Hepatocyte (in vitro differentiated cells): ENCODE data around the gene RIPOR2. TPM values are rescaled to one million over a fixed set of nuclear protein-coding genes. Genes with fewer than 3 reads are reported as not detected.
A peak's percentile ranks its signal among the peaks of the same experiment; 100 is the strongest.

Experiments
- DNase-seq: peaks from one replicate; pipeline ENCODE4 v3.0.0-alpha.2; 2016; ENCODE audit warnings: low spot score
- H2AFZ ChIP-seq: fragments of 200-600 bp; sonication (generic); 2 replicates; pipeline ENCODE4 v1.6.0; 2016; ENCODE audit warnings: antibody characterized with exemption, mild to moderate bottlenecking
- H3K27ac ChIP-seq: fragments of 200-600 bp; sonication (generic); 2 replicates; pipeline ENCODE4 v1.5.1; 2016; ENCODE audit warnings: mild to moderate bottlenecking
- H3K27me3 ChIP-seq: fragments of 200-600 bp; sonication (generic); 2 replicates; pipeline ENCODE4 v1.6.1; 2016
- H3K36me3 ChIP-seq: fragments of 200-600 bp; sonication (generic); replicated peaks from 2 replicates; pipeline ENCODE4 v1.5.1; 2016; ENCODE audit warnings: low read depth; ENCODE audit not compliant: insufficient read depth
- H3K4me1 ChIP-seq: fragments of 200-600 bp; sonication (generic); 2 replicates; pipeline ENCODE4 v1.5.1; 2016; ENCODE audit warnings: mild to moderate bottlenecking, moderate library complexity; ENCODE audit not compliant: insufficient read depth
- H3K4me2 ChIP-seq: fragments of 200-600 bp; sonication (generic); 2 replicates; pipeline ENCODE4 v1.6.0; 2016
- H3K4me3 ChIP-seq: fragments of 200-600 bp; sonication (generic); 2 replicates; pipeline ENCODE4 v1.5.1; 2016; ENCODE audit warnings: mild to moderate bottlenecking
- H3K79me2 ChIP-seq: fragments of 200-600 bp; sonication (generic); 2 replicates; pipeline ENCODE4 v1.6.0; 2017; ENCODE audit warnings: mild to moderate bottlenecking
- H3K9me2 ChIP-seq: fragments of 200-600 bp; sonication (generic); replicated peaks from 2 replicates; pipeline ENCODE4 v1.6.0; 2017; ENCODE audit warnings: mild to moderate bottlenecking; ENCODE audit not compliant: insufficient read depth
- H3K9me3 ChIP-seq: fragments of 200-600 bp; sonication (generic); 2 replicates; pipeline ENCODE4 v1.5.1; 2016; ENCODE audit warnings: low read depth, mild to moderate bottlenecking
- H4K20me1 ChIP-seq: fragments of 200-600 bp; sonication (generic); 2 replicates; pipeline ENCODE4 v1.6.0; 2016; ENCODE audit warnings: mild to moderate bottlenecking; ENCODE audit not compliant: insufficient read depth, poor library complexity, severe bottlenecking
- EZH2 ChIP-seq: fragments of 200-600 bp; sonication (generic); IDR thresholded peaks from 2 replicates; pipeline ENCODE4 v1.6.1; 2016; ENCODE audit warnings: antibody characterized with exemption, mild to moderate bottlenecking, borderline replicate concordance
- EZH2phosphoT487 ChIP-seq: fragments of 200-600 bp; sonication (generic); IDR thresholded peaks from one replicate; pipeline ENCODE4 v1.6.1; 2018; ENCODE audit warnings: antibody characterized with exemption, mild to moderate bottlenecking, low read depth, moderate library complexity; ENCODE audit not compliant: unreplicated experiment, severe bottlenecking
- WGBS: methylation state at CpG from one replicate; pipeline ENCODE4 v1.1.6; 2016; ENCODE audit warnings: low lambda C conversion rate; ENCODE audit errors: missing lambda C conversion rate; 5-methylcytosine and 5-hydroxymethylcytosine counted together
- polyA plus RNA-seq: library from polyadenylated mRNA; unstranded; fragments of >200 nt; fragmentation: Nextera tagmentation; extraction: Ambion mirVana; gene quantifications from 2 replicates; pipeline ENCODE4 v1.2.1, GENCODE V29; 2016
- total RNA-seq: library from RNA; depleted of rRNA; stranded (reverse); fragments of >200 nt; gene quantifications from 2 replicates; pipeline ENCODE4 v1.2.3, GENCODE V29; 2014
- TF ChIP-seq, protein P1 (sequence below): fragments of 200-600 bp; sonication (generic); IDR thresholded peaks from 2 replicates; pipeline ENCODE4 v1.5.1; 2016; ENCODE audit warnings: antibody characterized with exemption, mild to moderate bottlenecking; ENCODE audit not compliant: poor library complexity

The RIPOR2 gene
- total and polyA plus RNA-seq, 2 experiments from 2014 or later = 11.8 to 17.3 TPM

DNA sequence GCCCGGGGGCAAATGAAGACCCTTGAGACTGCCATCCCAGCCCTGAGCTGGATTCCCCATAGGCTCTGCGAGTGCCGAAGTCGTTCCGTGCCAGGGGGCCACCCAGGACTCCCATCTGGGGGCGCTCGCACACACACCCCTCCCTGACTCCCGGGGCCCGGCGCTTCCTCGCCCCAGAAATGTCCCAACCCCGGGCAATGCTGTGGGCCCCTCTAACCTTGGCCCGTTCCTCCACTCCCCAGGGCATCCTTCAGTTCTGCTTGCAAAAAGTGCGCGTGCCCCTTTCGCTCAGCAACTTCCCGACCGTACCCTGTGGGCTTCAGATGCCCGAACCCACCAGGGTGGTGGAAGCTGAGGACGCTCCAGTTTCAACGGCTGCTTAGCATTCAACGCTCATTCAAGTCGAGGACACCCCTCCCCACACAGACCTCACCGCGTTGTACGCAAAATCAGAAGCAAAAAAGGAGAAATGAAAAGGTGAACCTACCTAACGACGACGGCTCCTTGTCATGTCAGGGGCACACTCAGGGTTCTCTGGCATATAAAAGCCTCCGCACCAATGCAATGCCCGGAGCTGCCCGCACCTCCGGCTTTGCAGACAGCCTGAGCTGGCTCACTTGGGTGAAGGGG, 25.3 kb downstream of the RIPOR2 start:
- H3K9me3 ChIP-seq = no peaks in the 10 kb centered on the region
- DNase-seq = no peak
- H3K4me1 ChIP-seq = peaks cover 18% of the 10 kb centered on the region
- H3K27ac ChIP-seq = no peak overlapping the region
- H3K4me3 ChIP-seq = peak overlapping the region; percentile 89
- H3K4me2 ChIP-seq = peak overlapping the region; percentile 98
- TF ChIP-seq, protein P1, sequence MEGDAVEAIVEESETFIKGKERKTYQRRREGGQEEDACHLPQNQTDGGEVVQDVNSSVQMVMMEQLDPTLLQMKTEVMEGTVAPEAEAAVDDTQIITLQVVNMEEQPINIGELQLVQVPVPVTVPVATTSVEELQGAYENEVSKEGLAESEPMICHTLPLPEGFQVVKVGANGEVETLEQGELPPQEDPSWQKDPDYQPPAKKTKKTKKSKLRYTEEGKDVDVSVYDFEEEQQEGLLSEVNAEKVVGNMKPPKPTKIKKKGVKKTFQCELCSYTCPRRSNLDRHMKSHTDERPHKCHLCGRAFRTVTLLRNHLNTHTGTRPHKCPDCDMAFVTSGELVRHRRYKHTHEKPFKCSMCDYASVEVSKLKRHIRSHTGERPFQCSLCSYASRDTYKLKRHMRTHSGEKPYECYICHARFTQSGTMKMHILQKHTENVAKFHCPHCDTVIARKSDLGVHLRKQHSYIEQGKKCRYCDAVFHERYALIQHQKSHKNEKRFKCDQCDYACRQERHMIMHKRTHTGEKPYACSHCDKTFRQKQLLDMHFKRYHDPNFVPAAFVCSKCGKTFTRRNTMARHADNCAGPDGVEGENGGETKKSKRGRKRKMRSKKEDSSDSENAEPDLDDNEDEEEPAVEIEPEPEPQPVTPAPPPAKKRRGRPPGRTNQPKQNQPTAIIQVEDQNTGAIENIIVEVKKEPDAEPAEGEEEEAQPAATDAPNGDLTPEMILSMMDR = no peak
- TF ChIP-seq EZH2 = no peak
- TF ChIP-seq EZH2phosphoT487 = no peak
- H3K36me3 ChIP-seq = no peaks in the 10 kb centered on the region
- H3K27me3 ChIP-seq = peaks cover 32% of the 10 kb centered on the region
- H3K9me2 ChIP-seq = no peaks in the 10 kb centered on the region
- WGBS = 3% methylated on average over 28 of the region's 33 CpGs
- peak overlapping the region; percentile 57 for H2AFZ ChIP-seq
- H4K20me1 ChIP-seq = no peaks in the 10 kb centered on the region
- H3K79me2 ChIP-seq = no peaks in the 10 kb centered on the region

GRCh38 chr6:24909241-24910216, 26.2 kb downstream of the RIPOR2 start:
- H3K36me3 ChIP-seq = no peaks in the 10 kb centered on the region
- peaks cover 32% of the 10 kb centered on the region for H3K27me3 ChIP-seq
- TF ChIP-seq, protein P1 = no peak
- TF ChIP-seq EZH2phosphoT487 (no peak), EZH2 (no peak)
- H3K9me2 ChIP-seq = no peaks in the 10 kb centered on the region
- peak overlapping the region; percentile 98 for H3K4me2 ChIP-seq
- no peaks in the 10 kb centered on the region for H3K79me2 ChIP-seq
- no peak overlapping the region for H3K27ac ChIP-seq
- H3K9me3 ChIP-seq = no peaks in the 10 kb centered on the region
- no peak overlapping the region for H3K4me3 ChIP-seq
- peak overlapping the region; percentile 57 for H2AFZ ChIP-seq
- H3K4me1 ChIP-seq = peaks cover 18% of the 10 kb centered on the region
- 53% methylated on average over 20 of the region's 20 CpGs for WGBS
- DNase-seq = no peak
- H4K20me1 ChIP-seq = no peaks in the 10 kb centered on the region

DNA sequence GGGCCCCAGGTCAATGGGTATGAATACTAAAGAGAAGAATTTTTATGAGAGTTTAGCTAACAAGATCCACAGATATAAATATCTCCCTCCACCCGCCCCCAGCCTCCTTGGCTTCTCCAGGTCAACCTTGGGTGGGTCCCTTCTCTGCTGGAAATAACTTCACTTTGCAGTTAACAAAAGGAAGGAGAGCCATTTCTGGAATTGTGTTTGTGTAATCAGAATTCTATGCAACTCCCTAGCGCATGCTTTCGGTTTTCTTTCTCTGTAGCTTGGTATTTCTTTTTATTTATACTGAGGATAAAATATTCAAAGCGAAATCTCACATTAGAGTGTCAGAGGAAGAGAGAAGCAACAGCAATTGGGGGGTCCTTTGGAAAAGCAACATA, 27.1 kb downstream of the RIPOR2 start:
- H3K27me3 ChIP-seq = peaks cover 32% of the 10 kb centered on the region
- no peak overlapping the region for H3K4me2 ChIP-seq
- H3K4me3 ChIP-seq = no peak overlapping the region
- 83% methylated on average over 4 of the region's 4 CpGs for WGBS
- H3K79me2 ChIP-seq = no peaks in the 10 kb centered on the region
- H2AFZ ChIP-seq = no peak overlapping the region
- H3K36me3 ChIP-seq = no peaks in the 10 kb centered on the region
- no peaks in the 10 kb centered on the region for H3K9me2 ChIP-seq
- DNase-seq = no peak
- H3K9me3 ChIP-seq = no peaks in the 10 kb centered on the region
- TF ChIP-seq, protein P1 = no peak
- TF ChIP-seq EZH2 (no peak), EZH2phosphoT487 (no peak)
- H3K4me1 ChIP-seq = peaks cover 18% of the 10 kb centered on the region
- no peak overlapping the region for H3K27ac ChIP-seq
- H4K20me1 ChIP-seq = no peaks in the 10 kb centered on the region
